GM21576 (cell line): ENCODE data around the gene LRRC74B.
"Not testable (repeated sequence)": the region's sequence is repeated elsewhere in the genome, so short reads cannot be mapped to it uniquely, and the experiment has no call there.

Source experiments
- ATAC-seq: cut with Tn5 transposase; IDR thresholded peaks from one replicate; pipeline ENCODE4 v1.9.1; 2021; ENCODE audit warnings: mild to moderate bottlenecking, moderate library complexity; ENCODE audit not compliant: unreplicated experiment

LRRC74B gene

GRCh38 chr22:21075516-21076138 is 29.9 kb downstream of the LRRC74B start:
- ATAC-seq: no peak

- no peak for ATAC-seq
Measured at GRCh38 chr22:21076912-21077625, 31.3 kb downstream of the LRRC74B start.

GRCh38 chr22:21077884-21078508 is 32.2 kb downstream of the LRRC74B start:
- no peak for ATAC-seq

GRCh38 chr22:21078916-21079315 is 33.2 kb downstream of the LRRC74B start:
- ATAC-seq: no peak

- ATAC-seq: no peak
Measured at GRCh38 chr22:21079493-21079892, 33.7 kb downstream of the LRRC74B start.

- ATAC-seq: no peak
Measured at GRCh38 chr22:21080435-21081137, 34.8 kb downstream of the LRRC74B start.

- ATAC-seq: no peak
Measured at GRCh38 chr22:21082248-21082647, 36.5 kb downstream of the LRRC74B start.

GRCh38 chr22:21087119-21087518 is 41.4 kb downstream of the LRRC74B start:
- no peak for ATAC-seq

GRCh38 chr22:21087926-21088325 is 42.2 kb downstream of the LRRC74B start:
- ATAC-seq: not testable (repeated sequence)

- not testable (repeated sequence) for ATAC-seq
Measured at GRCh38 chr22:21091220-21091619, 45.5 kb downstream of the LRRC74B start.

GRCh38 chr22:21092797-21093554 is 47.2 kb downstream of the LRRC74B start:
- no peak for ATAC-seq

- not testable (repeated sequence) for ATAC-seq
Measured at GRCh38 chr22:21093555-21094137, 47.9 kb downstream of the LRRC74B start.

GRCh38 chr22:21094911-21095772 is 49.4 kb downstream of the LRRC74B start:
- ATAC-seq: no peak

GRCh38 chr22:21095773-21096107 is 50.0 kb downstream of the LRRC74B start:
- ATAC-seq: no peak

GRCh38 chr22:21096878-21097277 is 51.1 kb downstream of the LRRC74B start:
- ATAC-seq: not testable (repeated sequence)

- no peak for ATAC-seq
Measured at GRCh38 chr22:21098099-21098671, 52.4 kb downstream of the LRRC74B start.

GRCh38 chr22:21099578-21099977 is 53.8 kb downstream of the LRRC74B start:
- ATAC-seq: no peak

- ATAC-seq: no peak
Measured at GRCh38 chr22:21100149-21101032, 54.6 kb downstream of the LRRC74B start.
